ENCODE results near the gene RASA3. TPM values are rescaled to one million over a fixed set of nuclear protein-coding genes. Genes with fewer than 3 reads are reported as not detected.

RASA3 gene
- total and polyA plus RNA-seq, 9 of the 15 experiments (the other 6 are each of a cell fraction or from before 2014, with no cell fraction given) = 0.72 to 25.3 (median 14.4) TPM

GRCh38 chr13:113982296-113982661 is 150.1 kb downstream of the RASA3 start:
- Histone ChIP-seq H4K20me1 (replicated peaks; ENCODE audit: control insufficient read depth, insufficient read depth, low read length) (no peaks in the 10 kb centered on the region), H3K79me2 (ENCODE audit: control insufficient read depth, insufficient read depth, low read length) (no peaks in the 10 kb centered on the region), H3K27ac (ENCODE audit: extremely low read depth, low read depth, low read length) (no peak overlapping the region), H3K36me3 (ENCODE audit: control insufficient read depth, insufficient read depth, low read length) (peaks cover 32% of the 10 kb centered on the region; the same call in 2 of the 3 replicates), H3K27me3 (ENCODE audit: control insufficient read depth in 2 of 2, insufficient read depth in 2 of 2, low read length in 2 of 2) (no peaks in the 10 kb centered on the region), H3K9me1 (ENCODE audit: control insufficient read depth, insufficient read depth, low read length) (no peaks in the 10 kb centered on the region), H3K9me3 (replicated peaks; ENCODE audit: control insufficient read depth, insufficient read depth, low read depth, low read length) (no peaks in the 10 kb centered on the region), H3K9ac (ENCODE audit: insufficient read depth in 1 of 2, low read depth in 2 of 2, low read length in 2 of 2) (no peak overlapping the region), H3K4me3 (no peak overlapping the region), H3K4me2 (ENCODE audit: insufficient read depth, low read length) (no peak overlapping the region), H3K4me1 (replicated peaks in 1 of 2; ENCODE audit: control insufficient read depth in 2 of 2, insufficient read depth in 2 of 2, low read length in 2 of 2) (peaks cover 0 to 4% of the 10 kb centered on the region in 2 experiments; a peak in 1 of 5 replicates), H2AFZ (ENCODE audit: low read depth, low read length) (no peak overlapping the region)
- ChIA-PET CTCF (ENCODE audit: low intra/inter-chr PET ratio) (no interaction called here), POLR2A (no interaction called here)
- 96% methylated on average over 5 of the region's 15 CpGs for WGBS (ENCODE audit: insufficient coverage, low coverage, missing lambda C conversion rate)
- intact Hi-C loops (cut with micrococcal nuclease) (no loop called here), in situ Hi-C loops (cut with MboI) (no loop called here)
- no peak for ATAC-seq
- BruUV-seq (replicated peaks) = no TSS peak
- TF ChIP-seq, protein P1, sequence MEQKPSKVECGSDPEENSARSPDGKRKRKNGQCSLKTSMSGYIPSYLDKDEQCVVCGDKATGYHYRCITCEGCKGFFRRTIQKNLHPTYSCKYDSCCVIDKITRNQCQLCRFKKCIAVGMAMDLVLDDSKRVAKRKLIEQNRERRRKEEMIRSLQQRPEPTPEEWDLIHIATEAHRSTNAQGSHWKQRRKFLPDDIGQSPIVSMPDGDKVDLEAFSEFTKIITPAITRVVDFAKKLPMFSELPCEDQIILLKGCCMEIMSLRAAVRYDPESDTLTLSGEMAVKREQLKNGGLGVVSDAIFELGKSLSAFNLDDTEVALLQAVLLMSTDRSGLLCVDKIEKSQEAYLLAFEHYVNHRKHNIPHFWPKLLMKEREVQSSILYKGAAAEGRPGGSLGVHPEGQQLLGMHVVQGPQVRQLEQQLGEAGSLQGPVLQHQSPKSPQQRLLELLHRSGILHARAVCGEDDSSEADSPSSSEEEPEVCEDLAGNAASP (IDR thresholded peaks at IDR 0.05) = no peak
- DNase-seq (ENCODE audit: extremely low read depth in 1 of 4, low spot score in 3 of 4) = no peak
- no peak for FAIRE-seq

DNA sequence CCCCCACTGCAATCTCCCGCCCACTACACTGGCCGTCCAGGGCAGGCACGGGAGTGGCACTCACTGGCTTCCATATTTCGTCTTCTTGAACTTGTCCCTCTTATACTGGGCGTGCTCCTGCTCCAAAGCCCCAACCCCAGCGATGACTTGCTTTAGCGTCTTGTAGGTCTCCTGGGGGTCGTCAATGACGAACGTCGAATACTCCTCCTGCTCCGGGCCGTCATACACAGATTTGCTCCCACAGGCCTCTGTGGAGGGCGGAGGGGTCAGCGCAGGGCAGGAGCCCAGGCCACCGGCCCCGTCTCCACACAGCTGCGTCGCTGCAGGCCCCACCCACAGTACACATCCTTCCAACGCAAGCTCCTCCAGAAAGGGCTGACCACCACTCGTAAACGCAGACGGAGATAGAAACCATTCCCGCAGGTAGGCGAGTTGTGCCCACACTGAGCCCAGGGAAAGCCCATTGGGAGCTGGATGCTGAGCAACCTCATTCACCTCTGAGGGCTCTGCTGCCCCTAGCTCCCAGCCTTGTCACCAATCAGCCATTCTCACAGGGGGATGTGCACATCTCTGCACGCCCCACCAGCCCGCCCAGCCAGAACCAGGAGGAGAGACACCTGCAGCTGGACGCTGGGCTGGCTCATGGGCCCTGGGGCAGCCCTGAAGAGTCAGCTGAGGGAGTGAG is 150.7 kb downstream of the RASA3 start:
- H3K79me2 ChIP-seq (ENCODE audit: control insufficient read depth, insufficient read depth, low read length) = no peaks in the 10 kb centered on the region
- H3K4me3 ChIP-seq = no peak overlapping the region
- H3K9ac ChIP-seq (ENCODE audit: insufficient read depth in 1 of 2, low read depth in 2 of 2, low read length in 2 of 2) = no peak overlapping the region
- H3K27me3 ChIP-seq (ENCODE audit: control insufficient read depth in 2 of 2, insufficient read depth in 2 of 2, low read length in 2 of 2) = no peaks in the 10 kb centered on the region
- 97% methylated on average over 18 of the region's 28 CpGs for WGBS (ENCODE audit: insufficient coverage, low coverage, missing lambda C conversion rate)
- intact Hi-C loops (cut with micrococcal nuclease) (no loop called here), in situ Hi-C loops (cut with MboI) (no loop called here)
- H3K9me3 ChIP-seq (replicated peaks; ENCODE audit: control insufficient read depth, insufficient read depth, low read depth, low read length) = no peaks in the 10 kb centered on the region
- no peak overlapping the region for H3K27ac ChIP-seq (ENCODE audit: extremely low read depth, low read depth, low read length)
- no peak overlapping the region for H3K4me2 ChIP-seq (ENCODE audit: insufficient read depth, low read length)
- ChIA-PET POLR2A (no interaction called here), CTCF (ENCODE audit: low intra/inter-chr PET ratio) (no interaction called here)
- peaks cover 0 to 4% of the 10 kb centered on the region in 2 experiments; a peak in 1 of 5 replicates for H3K4me1 ChIP-seq (replicated peaks in 1 of 2; ENCODE audit: control insufficient read depth in 2 of 2, insufficient read depth in 2 of 2, low read length in 2 of 2)
- H3K36me3 ChIP-seq (ENCODE audit: control insufficient read depth, insufficient read depth, low read length) = peaks cover 32% of the 10 kb centered on the region; the same call in 2 of the 3 replicates
- H3K9me1 ChIP-seq (ENCODE audit: control insufficient read depth, insufficient read depth, low read length) = no peaks in the 10 kb centered on the region
- no peak overlapping the region for H2AFZ ChIP-seq (ENCODE audit: low read depth, low read length)
- ATAC-seq = no peak
- no peak for DNase-seq (ENCODE audit: extremely low read depth in 1 of 4, low spot score in 3 of 4)
- H4K20me1 ChIP-seq (replicated peaks; ENCODE audit: control insufficient read depth, insufficient read depth, low read length) = no peaks in the 10 kb centered on the region
- no TSS peak for BruUV-seq (replicated peaks)
- FAIRE-seq = no peak
- TF ChIP-seq MTF1 (CRISPR knock-in tag; IDR thresholded peaks at IDR 0.05; ENCODE audit: borderline replicate concordance) (no peak), ZNF12 (CRISPR knock-in tag; IDR thresholded peaks at IDR 0.05) (no peak), ZNF263 (CRISPR knock-in tag; IDR thresholded peaks at IDR 0.05; ENCODE audit: borderline replicate concordance) (no peak), SRSF3 (IDR thresholded peaks at IDR 0.05; ENCODE audit: insufficient read depth, low read length) (no peak), SMAD1 (IDR thresholded peaks at IDR 0.05; ENCODE audit: low read depth, low read length, partially characterized antibody) (no peak), ZNF778 (CRISPR knock-in tag; IDR thresholded peaks at IDR 0.05) (no peak), ESRRA (IDR thresholded peaks at IDR 0.05; ENCODE audit: borderline replicate concordance, low read depth) (no peak), KDM1A (IDR thresholded peaks at IDR 0.05) (no peak)
- TF ChIP-seq, protein P2, sequence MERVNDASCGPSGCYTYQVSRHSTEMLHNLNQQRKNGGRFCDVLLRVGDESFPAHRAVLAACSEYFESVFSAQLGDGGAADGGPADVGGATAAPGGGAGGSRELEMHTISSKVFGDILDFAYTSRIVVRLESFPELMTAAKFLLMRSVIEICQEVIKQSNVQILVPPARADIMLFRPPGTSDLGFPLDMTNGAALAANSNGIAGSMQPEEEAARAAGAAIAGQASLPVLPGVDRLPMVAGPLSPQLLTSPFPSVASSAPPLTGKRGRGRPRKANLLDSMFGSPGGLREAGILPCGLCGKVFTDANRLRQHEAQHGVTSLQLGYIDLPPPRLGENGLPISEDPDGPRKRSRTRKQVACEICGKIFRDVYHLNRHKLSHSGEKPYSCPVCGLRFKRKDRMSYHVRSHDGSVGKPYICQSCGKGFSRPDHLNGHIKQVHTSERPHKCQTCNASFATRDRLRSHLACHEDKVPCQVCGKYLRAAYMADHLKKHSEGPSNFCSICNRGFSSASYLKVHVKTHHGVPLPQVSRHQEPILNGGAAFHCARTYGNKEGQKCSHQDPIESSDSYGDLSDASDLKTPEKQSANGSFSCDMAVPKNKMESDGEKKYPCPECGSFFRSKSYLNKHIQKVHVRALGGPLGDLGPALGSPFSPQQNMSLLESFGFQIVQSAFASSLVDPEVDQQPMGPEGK (CRISPR knock-in tag; IDR thresholded peaks at IDR 0.05; ENCODE audit: borderline replicate concordance) = no peak

All from K562 (cell line).